ENCODE data around the gene ARHGAP24.
"Not testable (repeated sequence)": the region's sequence is repeated elsewhere in the genome, so short reads cannot be mapped to it uniquely, and the experiment has no call there.

The ARHGAP24 gene

DNA sequence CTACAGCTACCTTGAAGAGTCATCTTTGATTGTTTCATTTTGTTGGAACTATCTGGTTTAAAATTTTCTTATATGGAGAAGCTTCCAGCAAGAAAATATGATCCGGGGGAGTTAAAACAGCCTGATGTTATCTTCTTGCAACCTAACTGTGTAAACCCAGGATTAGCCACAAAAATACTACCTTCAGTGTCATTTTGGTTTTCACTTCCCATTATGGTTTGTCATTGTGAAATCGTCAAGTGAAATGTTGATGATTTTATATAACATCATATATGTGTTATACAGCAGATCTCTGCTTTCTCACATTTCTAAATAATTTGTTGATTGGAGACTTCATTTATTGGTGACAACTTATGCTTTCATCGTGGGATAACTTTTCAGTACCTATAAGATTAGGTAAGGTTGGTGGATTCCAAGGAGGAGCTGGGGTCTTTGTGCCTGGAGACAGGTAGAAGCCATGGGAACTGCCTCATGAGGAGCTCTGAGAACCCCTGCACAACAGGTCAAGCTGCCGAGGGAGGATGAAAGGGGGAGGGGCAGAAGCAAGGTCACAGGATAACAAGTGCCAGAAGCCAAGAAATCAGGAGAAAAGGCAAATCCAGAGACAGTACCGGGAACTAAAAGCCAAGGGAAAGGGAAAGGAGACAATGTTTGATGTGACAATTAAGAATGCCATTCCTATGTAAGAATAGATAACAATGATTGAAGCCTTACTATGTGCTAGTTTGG lies 7.2 kb downstream of the ARHGAP24 start:
- no peak for FAIRE-seq
- DNase-seq (ENCODE audit: low spot score): no peak

- FAIRE-seq: no peak
- DNase-seq (ENCODE audit: low spot score): no peak
These were observed 11.6 kb downstream of the ARHGAP24 start for GRCh38 chr4:85486425-85487086.

GRCh38 chr4:85488416-85488815 lies 13.5 kb downstream of the ARHGAP24 start:
- DNase-seq (ENCODE audit: low spot score) (no peak), FAIRE-seq (no peak)

- FAIRE-seq (no peak), DNase-seq (ENCODE audit: low spot score) (peak; percentile 34)
These were observed 14.5 kb downstream of the ARHGAP24 start for GRCh38 chr4:85489273-85489981.

DNA sequence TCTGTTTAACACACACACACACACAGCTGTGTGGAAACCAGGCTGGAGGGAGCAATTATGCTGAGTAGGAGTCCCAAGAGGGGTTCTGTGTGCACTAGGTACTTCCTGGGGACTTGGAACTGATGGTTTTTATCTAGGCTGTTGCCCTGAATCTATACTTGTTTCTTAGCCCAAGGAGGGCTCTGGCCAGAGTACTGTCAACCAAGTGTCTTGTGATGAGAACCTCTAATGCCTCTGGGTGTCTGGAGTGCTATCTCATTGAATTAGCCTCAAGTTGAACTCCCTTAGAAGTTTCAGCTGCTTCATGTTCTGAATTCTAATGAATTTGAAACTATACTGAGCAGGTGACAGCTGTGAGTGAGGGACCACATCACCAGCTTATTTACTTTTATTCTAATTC lies 16.6 kb downstream of the ARHGAP24 start:
- no peak for DNase-seq (ENCODE audit: low spot score)
- FAIRE-seq: no peak

DNA sequence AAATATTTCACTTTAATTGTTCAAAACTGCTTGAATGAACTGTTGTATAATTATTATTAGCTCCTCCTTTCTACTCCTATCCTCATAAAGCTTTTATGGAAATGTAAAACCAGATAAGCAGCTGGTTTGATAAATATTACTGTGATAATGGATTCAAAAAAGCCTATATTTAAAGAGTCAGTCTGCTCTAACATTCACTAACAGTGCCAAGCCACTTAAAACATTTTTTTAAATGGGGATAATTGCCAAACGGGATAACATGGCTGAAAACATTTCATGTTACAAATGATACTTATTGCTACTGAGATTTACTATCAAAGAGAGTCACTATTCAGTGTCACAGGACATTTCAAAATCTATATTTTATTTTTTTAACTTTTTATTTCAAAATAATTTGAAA lies 17.4 kb downstream of the ARHGAP24 start:
- FAIRE-seq (no peak), DNase-seq (ENCODE audit: low spot score) (no peak)

DNA sequence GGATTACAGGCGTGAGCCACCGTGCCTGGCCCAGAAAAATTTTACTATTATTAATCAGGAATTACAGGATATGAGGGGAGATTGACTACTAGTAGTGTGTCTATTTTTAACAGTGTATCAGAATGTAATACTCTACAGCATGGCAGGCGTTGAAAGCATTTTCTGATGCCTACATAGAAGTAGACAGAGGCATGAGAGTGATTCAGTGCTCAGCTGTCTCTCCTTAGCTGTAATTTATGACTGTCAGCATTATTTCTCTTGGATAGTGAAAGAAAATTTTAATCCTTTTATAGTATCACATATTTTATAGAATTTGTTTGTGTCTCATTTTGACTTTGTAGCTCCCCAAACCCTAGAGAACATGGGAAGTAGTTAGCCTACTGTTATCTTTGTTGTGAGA lies 20.7 kb downstream of the ARHGAP24 start:
- no peak for FAIRE-seq
- DNase-seq (ENCODE audit: low spot score): no peak

- no peak for DNase-seq (ENCODE audit: low spot score)
- no peak for FAIRE-seq
These were observed 21.3 kb downstream of the ARHGAP24 start for GRCh38 chr4:85496126-85496849.

- FAIRE-seq (no peak), DNase-seq (ENCODE audit: low spot score) (peak; percentile 15)
These were observed 22.0 kb downstream of the ARHGAP24 start for GRCh38 chr4:85496933-85497332.

GRCh38 chr4:85498068-85498733 lies 23.3 kb downstream of the ARHGAP24 start:
- no peak for FAIRE-seq
- DNase-seq (ENCODE audit: low spot score): peak; percentile 23

- no peak for FAIRE-seq
These were observed 24.6 kb downstream of the ARHGAP24 start for GRCh38 chr4:85499573-85499972.

GRCh38 chr4:85500110-85500867 lies 25.3 kb downstream of the ARHGAP24 start:
- DNase-seq (ENCODE audit: low spot score) (no peak), FAIRE-seq (no peak)

More at GRCh38 chr4:85499573-85499972, 24.6 kb downstream of the ARHGAP24 start:
- DNase-seq (ENCODE audit: low spot score): no peak

GRCh38 chr4:85501145-85501544 lies 26.2 kb downstream of the ARHGAP24 start:
- FAIRE-seq: not testable (repeated sequence)

DNA sequence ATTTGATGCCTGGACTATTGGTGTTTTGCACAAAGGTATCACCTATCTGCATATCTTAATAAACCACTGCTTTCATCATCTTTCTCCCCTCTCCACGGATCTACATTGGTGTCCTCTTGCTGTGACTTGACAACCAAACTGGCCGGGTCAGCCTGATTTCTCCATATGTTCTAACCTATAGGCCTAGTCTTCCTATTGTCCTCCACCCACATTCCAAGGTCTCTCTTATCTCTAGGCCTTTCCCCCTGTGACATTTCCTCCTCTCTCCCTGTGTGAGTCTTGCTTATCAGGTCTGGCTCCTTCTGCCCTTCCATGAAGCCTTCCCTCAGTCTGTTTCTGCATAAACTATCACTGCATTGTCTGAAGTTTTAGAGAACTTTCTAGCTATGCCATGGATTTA lies 33.7 kb downstream of the ARHGAP24 start:
- no peak for FAIRE-seq

More at GRCh38 chr4:85501145-85501544, 26.2 kb downstream of the ARHGAP24 start:
- DNase-seq (ENCODE audit: low spot score): not testable (repeated sequence)

GRCh38 chr4:85509882-85510631 lies 35.1 kb downstream of the ARHGAP24 start:
- FAIRE-seq: no peak
- DNase-seq (ENCODE audit: low spot score): no peak

More for the DNA sequence above, 33.7 kb downstream of the ARHGAP24 start:
- DNase-seq (ENCODE audit: low spot score): no peak

DNA sequence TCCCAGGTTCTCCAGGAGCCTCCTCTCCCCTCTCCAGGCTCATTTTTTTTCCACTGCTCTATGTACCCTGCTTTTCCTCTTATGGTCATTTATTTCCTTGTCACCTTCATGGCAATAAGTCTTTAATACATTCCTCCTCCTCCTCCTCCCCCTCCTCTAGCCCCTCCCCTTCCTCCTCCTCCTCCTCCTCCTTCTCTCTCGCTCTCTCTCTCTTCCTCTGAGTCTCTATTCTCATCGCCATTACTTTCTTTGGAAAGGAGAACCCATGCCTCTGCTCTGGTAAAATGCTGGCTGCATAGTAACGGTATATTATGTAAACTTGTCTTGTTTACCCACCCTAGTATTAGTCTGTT lies 35.7 kb downstream of the ARHGAP24 start:
- FAIRE-seq: no peak
- no peak for DNase-seq (ENCODE audit: low spot score)

DNA sequence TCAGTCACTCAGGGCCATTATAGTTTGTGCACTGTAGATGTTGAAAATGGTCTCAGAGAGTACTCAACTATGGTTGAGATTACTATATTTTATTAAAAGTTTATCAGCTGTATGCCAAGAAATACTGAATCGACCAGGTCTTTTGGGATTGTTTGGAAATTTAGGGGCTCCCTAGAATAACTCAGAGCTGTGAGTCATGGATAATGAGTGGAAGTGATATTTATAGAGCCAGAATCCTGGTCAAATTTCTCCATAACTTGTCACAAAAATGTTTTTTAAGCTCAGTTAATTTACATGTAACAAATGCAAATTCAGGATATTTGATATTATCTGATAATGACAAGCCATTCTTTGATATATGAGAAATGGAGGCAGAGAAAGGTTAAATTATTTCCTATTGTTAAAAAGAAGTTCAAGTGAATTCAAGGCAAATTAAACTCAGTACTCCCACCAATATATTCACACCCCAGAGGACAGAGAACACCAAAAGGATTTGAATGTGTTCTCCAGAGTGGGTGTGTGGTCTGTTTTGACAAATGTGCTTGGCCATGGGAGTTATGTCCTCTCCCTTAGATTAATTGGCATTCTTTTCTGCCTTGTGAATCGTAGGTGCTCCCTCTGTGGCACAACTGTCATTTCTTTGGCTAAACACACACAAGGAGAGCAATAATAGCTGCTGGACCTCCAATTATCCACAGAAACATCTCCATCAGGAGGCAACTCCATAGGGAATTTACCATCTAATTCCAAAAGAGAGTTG lies 37.7 kb downstream of the ARHGAP24 start:
- no peak for FAIRE-seq

DNA sequence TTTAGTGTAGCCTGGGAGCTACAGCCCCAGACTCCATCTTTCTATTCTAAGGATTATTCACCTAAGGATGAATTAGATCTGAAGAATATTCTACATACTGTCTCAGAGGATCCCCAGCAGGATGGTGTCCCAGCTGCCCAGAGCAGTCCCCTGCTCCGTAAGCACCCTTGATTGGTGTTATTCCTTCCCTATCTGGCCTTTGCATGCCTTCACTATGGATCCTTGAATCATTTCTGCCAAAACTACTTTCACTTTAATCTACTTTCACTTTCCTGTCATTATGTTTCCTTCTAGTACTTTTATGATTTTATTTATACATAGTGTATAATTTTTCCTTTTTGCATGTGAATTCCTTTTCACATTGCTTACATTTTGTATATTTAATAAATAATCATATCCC lies 39.2 kb downstream of the ARHGAP24 start:
- DNase-seq (ENCODE audit: low spot score): no peak
- no peak for FAIRE-seq

More for the DNA sequence above, 37.7 kb downstream of the ARHGAP24 start:
- DNase-seq (ENCODE audit: low spot score): no peak

DNA sequence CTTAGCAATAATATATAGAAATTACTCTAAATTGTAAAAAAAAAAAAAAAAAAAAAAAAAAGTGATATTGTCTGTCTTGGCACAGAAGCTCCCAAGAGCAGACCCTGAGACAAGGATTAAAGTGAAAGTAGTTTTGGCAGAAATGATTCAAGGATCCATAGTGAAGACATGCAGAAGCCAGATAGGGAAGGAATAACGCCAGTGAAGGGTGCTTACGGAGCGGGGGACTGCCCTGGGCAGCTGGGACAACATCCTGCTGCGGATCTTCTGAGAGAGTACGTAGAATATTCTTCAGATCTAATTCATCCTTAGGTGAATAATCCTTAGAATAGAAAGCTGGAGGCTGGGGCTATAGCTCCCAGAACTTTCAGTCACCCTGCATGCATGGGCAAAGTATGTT lies 39.8 kb downstream of the ARHGAP24 start:
- DNase-seq (ENCODE audit: low spot score): no peak
- no peak for FAIRE-seq

Data from urothelium cell line (cell line).